GM12873 (cell line): ENCODE results near the gene TRANK1.

Experiments used
- TF ChIP-seq, protein P1 (sequence below): IDR thresholded peaks from 2 replicates; pipeline ENCODE4 v1.5.1; 2012; ENCODE audit warnings: low read depth, mild to moderate bottlenecking, moderate library complexity, low read length, control low read depth; ENCODE audit not compliant: insufficient read depth; ENCODE audit errors: missing control alignments

The TRANK1 gene

DNA sequence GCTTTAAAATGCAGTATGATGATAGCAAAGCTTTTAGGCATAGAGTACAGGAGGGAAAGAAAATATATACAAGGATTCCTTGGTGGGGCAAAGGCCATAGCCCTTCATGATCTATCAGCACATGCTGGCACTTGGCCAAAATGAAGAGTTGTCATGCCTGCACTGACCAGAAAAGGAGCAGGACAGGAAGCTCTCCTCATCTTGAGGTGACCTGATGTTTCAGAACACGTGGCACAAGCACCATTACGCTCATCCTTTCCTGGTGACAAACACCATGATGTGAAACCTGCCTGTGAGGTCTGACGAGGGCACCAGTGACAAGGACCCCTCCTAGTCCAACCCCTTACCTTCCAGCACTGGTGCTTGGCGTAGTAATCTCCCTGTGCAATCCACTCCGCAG lies 102.6 kb downstream of the TRANK1 start:
- TF ChIP-seq, protein P1, sequence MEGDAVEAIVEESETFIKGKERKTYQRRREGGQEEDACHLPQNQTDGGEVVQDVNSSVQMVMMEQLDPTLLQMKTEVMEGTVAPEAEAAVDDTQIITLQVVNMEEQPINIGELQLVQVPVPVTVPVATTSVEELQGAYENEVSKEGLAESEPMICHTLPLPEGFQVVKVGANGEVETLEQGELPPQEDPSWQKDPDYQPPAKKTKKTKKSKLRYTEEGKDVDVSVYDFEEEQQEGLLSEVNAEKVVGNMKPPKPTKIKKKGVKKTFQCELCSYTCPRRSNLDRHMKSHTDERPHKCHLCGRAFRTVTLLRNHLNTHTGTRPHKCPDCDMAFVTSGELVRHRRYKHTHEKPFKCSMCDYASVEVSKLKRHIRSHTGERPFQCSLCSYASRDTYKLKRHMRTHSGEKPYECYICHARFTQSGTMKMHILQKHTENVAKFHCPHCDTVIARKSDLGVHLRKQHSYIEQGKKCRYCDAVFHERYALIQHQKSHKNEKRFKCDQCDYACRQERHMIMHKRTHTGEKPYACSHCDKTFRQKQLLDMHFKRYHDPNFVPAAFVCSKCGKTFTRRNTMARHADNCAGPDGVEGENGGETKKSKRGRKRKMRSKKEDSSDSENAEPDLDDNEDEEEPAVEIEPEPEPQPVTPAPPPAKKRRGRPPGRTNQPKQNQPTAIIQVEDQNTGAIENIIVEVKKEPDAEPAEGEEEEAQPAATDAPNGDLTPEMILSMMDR: no peak

GRCh38 chr3:36840453-36840921 lies 104.4 kb downstream of the TRANK1 start:
- TF ChIP-seq, protein P1: no peak

- TF ChIP-seq, protein P1: peak; percentile 39
Measured at GRCh38 chr3:36837089-36837488, 107.8 kb downstream of the TRANK1 start.

DNA sequence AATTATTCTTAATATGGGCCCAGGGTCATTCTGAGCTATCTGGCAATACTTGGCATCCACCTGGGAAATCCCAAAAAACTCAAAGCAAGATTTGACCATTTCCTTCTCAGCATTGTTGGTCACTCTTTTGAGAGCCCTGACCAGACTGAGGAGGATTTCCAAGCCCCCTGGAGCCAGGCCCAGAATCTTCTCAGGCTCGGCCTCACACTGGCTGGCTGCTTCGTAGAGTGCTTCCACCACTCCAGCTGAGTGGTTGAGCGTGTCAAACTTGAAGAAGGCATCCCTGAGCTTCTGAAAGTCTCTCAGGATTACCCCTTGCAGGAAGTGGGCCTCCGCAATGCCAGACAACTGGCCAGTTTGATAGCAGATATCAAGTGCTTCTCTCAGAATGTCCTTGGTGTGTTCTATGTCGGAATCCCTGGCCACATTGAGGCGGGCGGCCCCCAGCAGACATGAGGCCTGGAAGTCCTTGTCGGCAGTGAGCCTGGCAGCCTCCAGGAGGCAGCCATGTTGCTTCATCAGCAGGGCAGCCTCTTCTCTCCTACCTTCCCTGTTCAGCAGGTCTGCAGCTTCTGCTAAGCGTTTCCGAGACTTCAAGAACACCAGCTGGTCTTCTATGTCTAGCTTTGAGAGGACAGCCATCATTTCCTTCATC lies 111.6 kb downstream of the TRANK1 start:
- TF ChIP-seq, protein P1: no peak

DNA sequence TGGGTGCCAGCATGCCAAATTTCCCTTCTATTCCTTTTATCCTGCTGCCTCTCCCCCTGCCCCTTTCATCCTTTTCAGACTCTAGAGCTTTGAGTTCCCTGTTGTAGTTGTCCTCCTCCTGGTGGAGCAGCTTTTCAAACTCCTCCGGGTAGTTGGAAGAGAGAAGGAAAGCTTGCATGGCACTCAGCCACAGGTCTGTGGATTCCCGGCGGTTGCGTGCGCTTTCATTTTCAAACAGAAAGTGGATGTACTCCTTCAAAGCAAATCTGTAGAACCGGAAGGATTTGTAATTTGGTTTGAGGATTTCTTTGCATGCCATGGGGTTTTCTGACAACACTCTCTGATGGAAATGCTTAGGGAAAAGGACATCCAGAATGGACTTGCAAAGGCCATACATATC lies 112.4 kb downstream of the TRANK1 start:
- TF ChIP-seq, protein P1: no peak

GRCh38 chr3:36827133-36827532 lies 117.7 kb downstream of the TRANK1 start:
- TF ChIP-seq, protein P1: no peak

DNA sequence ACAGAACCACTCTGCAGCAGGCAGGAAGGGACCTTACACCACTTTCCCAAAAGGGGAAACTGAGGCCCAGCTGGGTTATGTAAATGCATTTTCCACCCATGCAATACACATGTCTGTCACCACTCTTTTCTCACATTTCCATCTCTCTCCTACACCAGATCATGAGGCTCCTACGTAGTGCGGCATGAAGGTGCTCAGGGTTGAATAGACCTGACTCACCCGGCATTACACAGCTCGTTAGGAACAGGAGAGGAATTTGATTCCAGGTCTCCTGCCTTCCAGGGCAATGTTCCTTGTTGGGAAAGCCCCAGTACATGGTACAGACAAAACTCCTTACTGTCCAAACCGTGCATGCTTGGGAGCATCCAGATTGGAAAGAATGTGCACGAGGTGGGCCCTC lies 118.6 kb downstream of the TRANK1 start:
- TF ChIP-seq, protein P1: no peak
